IMR-90 (cell line): ENCODE data around the gene PLA2G4C. TPM values are rescaled to one million over a fixed set of nuclear protein-coding genes. Genes with fewer than 3 reads are reported as not detected.

Source experiments
- ATAC-seq: fragments of 200-7000 bp; cut with Tn5 transposase; 2 replicates; pipeline ENCODE4 v1.9.1; 2020; ENCODE audit warnings: low read depth, mild to moderate bottlenecking, moderate library complexity
- BruUV-seq: library from RNA; stranded (reverse); fragments of 400-500 nt; replicated peaks from 2 replicates; lab custom pipeline; 2021; lab: Mats Ljungman, UMichigan
- CTCF ChIA-PET: fragments of 300-600 bp; formaldehyde crosslinking; extraction: SDS; loops from one replicate; lab custom pipeline; 2021; ENCODE audit warnings: antibody characterized with exemption; lab: Yijun Ruan, JAX
- POLR2A ChIA-PET: fragments of 300-600 bp; sonication (Branson Sonifier 250); formaldehyde crosslinking; loops from one replicate; lab custom pipeline; 2022; ENCODE audit warnings: antibody characterized with exemption; ENCODE audit not compliant: unreplicated experiment; lab: Charles Lee
- DNase-seq: peaks from one replicate; pipeline ENCODE4 v3.0.0; 2013
- H2AFZ ChIP-seq: replicated peaks from 2 replicates; pipeline ENCODE3; 2013; ENCODE audit warnings: low read length, mild to moderate bottlenecking; ENCODE audit not compliant: poor library complexity
- H2AK5ac ChIP-seq: 2 replicates; pipeline ENCODE4 v1.6.1; 2013; ENCODE audit warnings: low read depth, low read length, inconsistent platforms
- H2AK9ac ChIP-seq: replicated peaks from 2 replicates; pipeline ENCODE3; 2013; ENCODE audit warnings: mild to moderate bottlenecking, low read depth, low read length, moderate library complexity; ENCODE audit not compliant: poor library complexity
- H2BK120ac ChIP-seq: 2 replicates; pipeline ENCODE4 v1.6.1; 2013; ENCODE audit warnings: low read depth, low read length, inconsistent platforms
- H2BK15ac ChIP-seq: 3 replicates; pipeline ENCODE4 v1.6.1; 2013; ENCODE audit warnings: low read depth, low read length, inconsistent platforms
- H2BK20ac ChIP-seq: 2 replicates; pipeline ENCODE4 v1.6.1; 2013; ENCODE audit warnings: low read depth, mild to moderate bottlenecking, inconsistent platforms, low read length, moderate library complexity
- H2BK5ac ChIP-seq: 2 replicates; pipeline ENCODE4 v1.6.1; 2013; ENCODE audit warnings: mild to moderate bottlenecking, low read depth, low read length, inconsistent platforms; ENCODE audit not compliant: poor library complexity, severe bottlenecking
- H3K14ac ChIP-seq: replicated peaks from 2 replicates; pipeline ENCODE4 v1.6.1; 2013; ENCODE audit warnings: low read depth, low read length, inconsistent platforms
- H3K18ac ChIP-seq: 2 replicates; pipeline ENCODE4 v1.6.1; 2013; ENCODE audit warnings: low read depth, low read length, control low read depth
- H3K23ac ChIP-seq: 2 replicates; pipeline ENCODE4 v1.6.1; 2013; ENCODE audit warnings: low read depth, low read length, inconsistent platforms
- H3K27ac ChIP-seq: 2 replicates; pipeline ENCODE4 v1.5.1; 2013; ENCODE audit warnings: mild to moderate bottlenecking, control low read depth, low read length; ENCODE audit not compliant: insufficient read depth
- H3K27me3 ChIP-seq: 2 replicates; pipeline ENCODE4 v1.6.1; 2013; ENCODE audit warnings: low read length; ENCODE audit not compliant: control insufficient read depth, insufficient read depth
- H3K36me3 ChIP-seq: 2 replicates; pipeline ENCODE4 v1.6.1; 2013; ENCODE audit warnings: low read length, mixed read lengths; ENCODE audit not compliant: control insufficient read depth, insufficient read depth
- H3K4ac ChIP-seq: 2 replicates; pipeline ENCODE4 v1.6.1; 2013; ENCODE audit warnings: low read depth, low read length, inconsistent platforms
- H3K4me1 ChIP-seq: 2 replicates; pipeline ENCODE4 v1.6.1; 2013; ENCODE audit warnings: low read length, mixed read lengths; ENCODE audit not compliant: control insufficient read depth, insufficient read depth
- H3K4me2 ChIP-seq: 2 replicates; pipeline ENCODE4 v1.6.1; 2013; ENCODE audit warnings: low read depth, mild to moderate bottlenecking, control low read depth, low read length, moderate library complexity
- H3K4me3 ChIP-seq: 2 replicates; pipeline ENCODE4 v1.5.1; 2013; ENCODE audit warnings: low read depth, mild to moderate bottlenecking, control low read depth, low read length, moderate library complexity; ENCODE audit not compliant: insufficient read depth
- H3K56ac ChIP-seq: 2 replicates; pipeline ENCODE4 v1.6.1; 2013; ENCODE audit warnings: low read length, inconsistent platforms; ENCODE audit not compliant: insufficient read depth; ENCODE audit errors: extremely low read depth
- H3K79me1 ChIP-seq, 2 experiments: 2 replicates each; pipeline ENCODE4 v1.6.1; 2013; ENCODE audit warnings: low read length in 2 of 2, inconsistent platforms in 1 of 2, low read depth in 1 of 2
- H3K9ac ChIP-seq: 2 replicates; pipeline ENCODE4 v1.6.1; 2013; ENCODE audit warnings: low read depth, low read length, control low read depth
- H3K9me1 ChIP-seq: 2 replicates; pipeline ENCODE4 v1.6.1; 2013; ENCODE audit warnings: low read length, inconsistent platforms; ENCODE audit not compliant: insufficient read depth
- H3K9me3 ChIP-seq: 2 replicates; pipeline ENCODE4 v1.6.1; 2013; ENCODE audit warnings: low read length; ENCODE audit not compliant: control insufficient read depth, insufficient read depth
- H4K20me1 ChIP-seq: 2 replicates; pipeline ENCODE4 v1.6.1; 2013; ENCODE audit warnings: low read length, inconsistent platforms; ENCODE audit not compliant: insufficient read depth
- H4K5ac ChIP-seq: 2 replicates; pipeline ENCODE4 v1.6.1; 2013; ENCODE audit warnings: mild to moderate bottlenecking, low read depth, low read length, control low read depth
- H4K8ac ChIP-seq, 2 experiments: 2 replicates each; pipeline ENCODE4 v1.6.1; 2013; ENCODE audit warnings: low read depth in 2 of 2, low read length in 2 of 2, control low read depth in 1 of 2, inconsistent platforms in 1 of 2
- H4K91ac ChIP-seq: 2 replicates; pipeline ENCODE4 v1.6.1; 2013; ENCODE audit warnings: low read depth, low read length, inconsistent platforms; ENCODE audit not compliant: insufficient read depth
- BHLHE40 ChIP-seq: fragments of 150-350 bp; IDR thresholded peaks from 2 replicates; pipeline ENCODE4 v1.6.1; 2016; ENCODE audit warnings: mild to moderate bottlenecking, low read depth, low read length
- CEBPB ChIP-seq: IDR thresholded peaks from 2 replicates; pipeline ENCODE4 v1.6.1; 2012; ENCODE audit warnings: low read depth, low read length, improper control_type of control experiment
- ELK1 ChIP-seq: fragments of 150-350 bp; IDR thresholded peaks from 2 replicates; pipeline ENCODE4 v1.6.1; 2016; ENCODE audit warnings: low read depth, mild to moderate bottlenecking, low read length, moderate library complexity, borderline replicate concordance
- MAFK ChIP-seq: IDR thresholded peaks from 2 replicates; pipeline ENCODE4 v1.6.1; 2012; ENCODE audit warnings: low read depth, low read length, improper control_type of control experiment
- MAZ ChIP-seq: IDR thresholded peaks from 2 replicates; pipeline ENCODE4 v1.6.1; 2012; ENCODE audit warnings: low read depth, mild to moderate bottlenecking, low read length, improper control_type of control experiment, moderate library complexity, borderline replicate concordance
- POLR2A ChIP-seq: IDR thresholded peaks from 2 replicates; pipeline ENCODE4 v1.6.1; 2012; ENCODE audit warnings: mild to moderate bottlenecking, low read depth, low read length
- RAD21 ChIP-seq: IDR thresholded peaks from 2 replicates; pipeline ENCODE4 v1.6.1; 2012; ENCODE audit warnings: low read length, improper control_type of control experiment
- RCOR1 ChIP-seq: IDR thresholded peaks from 2 replicates; pipeline ENCODE4 v1.6.1; 2012; ENCODE audit warnings: mild to moderate bottlenecking, low read length, improper control_type of control experiment; ENCODE audit not compliant: insufficient replicate concordance
- RFX5 ChIP-seq: IDR thresholded peaks from 2 replicates; pipeline ENCODE4 v1.8.0; 2012; ENCODE audit warnings: low read depth, mild to moderate bottlenecking, low read length, moderate library complexity
- WGBS, 2 experiments: methylation state at CpG; one replicate each; pipeline versions ENCODE4 v1.1.5 to v1.1.7; 2013; ENCODE audit warnings: missing lambda C conversion rate in 2 of 2; ENCODE audit not compliant: insufficient read length in 1 of 2; ENCODE audit errors: extremely low coverage in 2 of 2; 5-methylcytosine and 5-hydroxymethylcytosine counted together
- dilution Hi-C: fragments of 300-500 bp; cut with HindIII; formaldehyde crosslinking; loops from one replicate; pipeline ENCODE4 v1.14.3; 2018; ENCODE audit warnings: low sequenced_read_pairs; ENCODE audit not compliant: unreplicated experiment
- in situ Hi-C: fragments of 300-500 bp; cut with MboI; formaldehyde crosslinking; loops from 3 replicates; pipeline ENCODE4 v1.14.3; 2019; ENCODE audit warnings: low sequenced_read_pairs, inconsistent platforms, mixed read lengths
- intact Hi-C: fragments of 100-400 bp; cut with micrococcal nuclease; formaldehyde crosslinking; loops from 2 replicates; pipeline ENCODE4 v1.10.0; 2022
- polyA plus RNA-seq, 3 experiments: library from polyadenylated mRNA; depleted of rRNA; stranded (reverse); fragments of >200 nt; gene quantifications; 2 replicates each; pipeline ENCODE4 v1.2.3, GENCODE V29; 2012; ENCODE audit warnings: low replicate concordance in 1 of 3
- total RNA-seq: library from RNA; depleted of rRNA; stranded (reverse); fragments of >200 nt; gene quantifications from 2 replicates; pipeline ENCODE4 v1.2.3, GENCODE V29; 2012

Gene PLA2G4C
- total and polyA plus RNA-seq, 2 of the 4 experiments (the other 2 are of a cell fraction), result 4.3 to 5.7 TPM

GRCh38 chr19:48085904-48086864, 24.4 kb downstream of the PLA2G4C start:
- no peaks in the 10 kb centered on the region for H4K20me1 ChIP-seq
- intact Hi-C loops, result no loop called here
- H2AFZ ChIP-seq, result no peak overlapping the region
- H3K14ac ChIP-seq, result no peak overlapping the region
- no peaks in the 10 kb centered on the region for H3K79me1 ChIP-seq
- peak overlapping the region; percentile 55 for H2AK9ac ChIP-seq
- no peak overlapping the region for H2BK15ac ChIP-seq
- H2BK5ac ChIP-seq, result no peak overlapping the region
- H3K23ac ChIP-seq, result no peak overlapping the region
- no peaks in the 10 kb centered on the region for H3K36me3 ChIP-seq
- ChIA-PET CTCF (interaction anchor here (0.6 kb wide), 1 partner anchor 58 kb away, joined by 3 read pairs; no protein-coding TSS in a partner anchor), POLR2A (no interaction called here)
- no peak overlapping the region for H4K5ac ChIP-seq
- no peak overlapping the region for H3K56ac ChIP-seq
- H3K4ac ChIP-seq, result no peak overlapping the region
- TF ChIP-seq RFX5, result no peak
- TF ChIP-seq BHLHE40, result no peak
- no peak for TF ChIP-seq MAFK
- no peak for TF ChIP-seq POLR2A
- TF ChIP-seq CEBPB, result no peak
- TF ChIP-seq MAZ, result no peak
- TF ChIP-seq RCOR1, result no peak
- no peak for TF ChIP-seq RAD21
- no peak for TF ChIP-seq ELK1
- H3K27ac ChIP-seq, result no peak overlapping the region
- H3K9me1 ChIP-seq, result no peaks in the 10 kb centered on the region
- BruUV-seq, result no TSS peak
- peaks cover 2% of the 10 kb centered on the region; the same call in 1 of the 2 replicates for H3K9me3 ChIP-seq
- DNase-seq (no peak), ATAC-seq (no peak)
- dilution Hi-C loops, result no loop called here
- H2BK20ac ChIP-seq, result no peak overlapping the region
- no peak overlapping the region for H4K8ac ChIP-seq
- in situ Hi-C loops, result no loop called here
- 80% methylated on average over 1 of the region's 7 CpGs; no CpG with 5 or more reads in 1 of the 2 experiments for WGBS, 2 experiments
- H3K4me2 ChIP-seq, result no peak overlapping the region
- peaks cover 5% of the 10 kb centered on the region for H3K27me3 ChIP-seq
- H3K4me3 ChIP-seq, result no peak overlapping the region
- no peak overlapping the region for H4K91ac ChIP-seq
- H2AK5ac ChIP-seq, result no peak overlapping the region
- no peak overlapping the region for H2BK120ac ChIP-seq
- H3K18ac ChIP-seq, result no peak overlapping the region
- H3K4me1 ChIP-seq, result no peaks in the 10 kb centered on the region
- H3K9ac ChIP-seq, result no peak overlapping the region
